ENCODE results near the gene VWDE.
A peak's percentile ranks its signal among the peaks of the same experiment; 100 is the strongest.
"Not testable (repeated sequence)": the region's sequence is repeated elsewhere in the genome, so short reads cannot be mapped to it uniquely, and the experiment has no call there.

Gene VWDE

DNA sequence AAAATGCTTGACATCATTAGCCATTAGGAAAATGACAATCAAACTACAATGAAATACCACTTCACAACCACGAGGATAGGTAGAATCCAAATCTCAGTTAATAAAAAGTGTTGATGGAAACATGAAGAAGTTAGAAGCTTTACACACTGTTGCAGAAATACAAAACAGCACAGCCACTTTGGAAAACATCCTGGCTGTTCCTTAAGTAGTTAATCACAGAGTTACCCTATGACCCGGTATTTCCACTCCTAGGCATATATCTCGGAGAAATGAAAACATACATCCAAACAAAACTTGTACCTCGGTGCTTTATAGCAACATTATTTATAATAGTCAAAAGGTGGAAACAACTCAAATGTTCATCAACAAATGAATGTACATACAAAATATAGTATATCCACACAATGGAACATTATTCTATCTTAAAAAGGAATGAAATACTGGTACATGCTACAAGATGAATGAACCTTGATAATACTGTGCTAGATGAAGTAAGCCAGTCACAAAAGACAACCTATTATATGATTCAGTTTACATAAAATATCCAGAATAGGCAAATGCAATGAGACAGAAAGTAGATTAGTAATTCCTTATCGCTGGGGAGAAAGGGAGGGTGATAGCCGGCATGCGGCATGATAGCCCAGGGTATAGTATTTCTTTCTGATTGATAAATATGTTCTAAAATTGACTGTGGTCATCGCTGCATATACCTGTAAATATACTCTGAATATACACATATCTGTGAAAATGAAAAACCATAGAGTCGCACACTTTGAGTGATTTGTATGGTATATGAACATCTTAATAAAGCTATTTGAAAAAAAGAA lies 1.9 kb downstream of the VWDE start:
- no peak for DNase-seq

DNA sequence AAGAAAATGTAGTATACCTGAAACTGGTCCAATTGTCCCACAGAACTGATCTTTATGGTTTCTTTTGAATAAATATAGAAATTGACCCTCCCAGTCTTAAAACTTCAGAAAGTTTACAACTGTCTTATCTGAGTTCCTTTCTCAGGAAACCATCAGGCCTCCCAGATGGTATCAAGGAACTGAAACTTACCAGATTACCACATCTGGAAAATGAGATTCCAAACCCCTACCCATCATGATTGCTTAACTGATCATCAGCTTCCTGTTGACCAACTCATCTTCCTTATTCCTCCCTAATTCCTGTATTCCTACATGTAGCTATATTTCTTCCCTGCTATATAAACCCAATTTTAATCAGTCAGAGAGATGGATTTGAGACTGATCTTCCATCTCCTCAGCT lies 5.5 kb downstream of the VWDE start:
- no peak for DNase-seq

DNA sequence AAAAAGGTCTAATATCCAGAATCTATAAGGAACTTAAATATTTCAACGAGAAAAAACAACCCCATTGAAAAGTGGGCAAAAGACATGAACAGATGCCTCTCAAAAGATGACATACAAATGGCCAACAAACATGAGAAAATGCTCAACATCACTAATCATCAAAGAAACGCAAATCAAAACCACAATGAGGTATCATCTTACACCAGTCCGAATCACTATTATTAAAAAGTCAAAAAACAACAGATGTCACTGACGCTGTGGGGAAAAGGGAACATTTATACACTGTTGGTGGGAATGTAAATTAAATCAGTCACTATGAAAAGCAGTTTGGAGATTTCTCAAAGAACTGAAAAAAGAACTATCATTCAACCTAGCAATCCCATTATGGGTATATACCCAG lies 6.0 kb downstream of the VWDE start:
- no peak for DNase-seq

DNA sequence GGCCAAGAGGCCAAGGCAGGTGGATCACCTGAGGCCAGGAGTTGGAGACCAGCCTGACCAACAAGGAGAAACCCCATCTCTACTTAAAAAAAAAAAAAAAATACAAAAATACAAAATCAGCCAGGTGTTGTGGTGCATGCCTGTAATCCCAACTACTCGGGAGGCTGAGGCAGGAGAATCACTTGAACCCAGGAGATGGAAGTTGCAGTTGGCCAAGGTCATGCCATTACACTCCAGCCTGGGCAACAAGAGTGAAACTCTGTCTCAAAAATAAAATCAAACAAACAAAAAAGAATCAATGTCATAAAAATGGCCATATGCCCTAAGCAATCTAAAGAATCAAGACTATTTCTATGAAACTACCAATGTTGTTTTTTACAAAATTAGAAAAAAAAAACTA lies 7.0 kb downstream of the VWDE start:
- DNase-seq: not testable (repeated sequence)

DNA sequence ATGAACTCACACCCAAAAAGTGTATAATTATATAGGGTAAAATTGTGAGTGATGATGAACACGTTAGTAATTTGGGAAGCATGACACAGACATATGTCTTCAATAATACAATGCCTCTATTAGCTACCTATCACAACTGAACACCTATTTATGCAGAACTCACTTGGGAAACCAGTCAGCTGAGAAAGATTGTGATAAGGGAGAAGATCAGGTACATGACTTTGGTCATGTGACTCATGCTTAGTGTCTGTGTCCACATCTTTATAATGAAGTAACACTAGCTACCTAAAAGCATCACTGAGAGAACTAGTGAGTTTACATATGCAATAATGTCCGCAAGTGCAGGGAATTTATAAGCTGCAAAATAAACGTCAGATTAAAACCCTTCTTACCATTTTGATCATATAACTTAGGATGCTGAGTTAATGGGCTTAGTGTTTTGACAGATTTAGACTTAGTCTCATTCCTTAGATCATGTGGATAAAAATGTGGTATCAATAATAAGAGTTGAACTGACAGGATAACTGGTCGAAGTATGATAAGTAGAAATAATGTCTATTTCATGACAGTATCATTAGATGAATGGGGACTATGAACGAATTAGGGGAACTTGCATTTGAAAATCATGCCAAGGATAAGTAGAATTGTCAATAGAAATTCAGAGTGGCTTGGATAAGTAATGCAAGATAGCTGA lies 11.6 kb downstream of the VWDE start:
- no peak for DNase-seq

DNA sequence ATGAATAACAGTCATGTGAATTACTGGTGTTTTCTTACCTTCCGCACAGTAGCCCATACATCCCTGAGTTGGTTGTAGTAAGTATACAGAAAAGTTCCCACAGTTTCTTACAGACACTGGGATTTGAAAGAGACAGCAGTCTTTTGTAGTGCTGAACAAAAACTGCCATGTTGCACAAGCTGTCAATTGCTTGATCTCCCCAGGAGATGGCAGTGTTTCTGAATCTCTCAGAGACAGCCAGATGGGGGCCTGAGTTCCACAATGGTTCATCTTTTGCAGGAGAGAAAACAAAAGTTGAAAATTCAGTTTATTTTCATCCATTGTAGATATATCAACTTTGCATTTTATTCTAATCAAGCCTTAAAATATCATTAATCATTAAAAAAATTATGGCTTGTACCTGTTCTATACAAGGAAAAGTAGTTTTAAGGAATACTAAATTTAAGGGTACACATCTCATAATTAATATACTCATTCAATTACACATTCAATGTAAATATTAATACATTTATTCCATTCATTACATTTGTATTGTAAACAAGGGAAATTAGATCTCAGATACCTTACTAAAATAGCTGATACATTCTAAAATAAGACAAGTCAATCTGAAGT lies 14.5 kb downstream of the VWDE start:
- DNase-seq: peak; percentile 40

DNA sequence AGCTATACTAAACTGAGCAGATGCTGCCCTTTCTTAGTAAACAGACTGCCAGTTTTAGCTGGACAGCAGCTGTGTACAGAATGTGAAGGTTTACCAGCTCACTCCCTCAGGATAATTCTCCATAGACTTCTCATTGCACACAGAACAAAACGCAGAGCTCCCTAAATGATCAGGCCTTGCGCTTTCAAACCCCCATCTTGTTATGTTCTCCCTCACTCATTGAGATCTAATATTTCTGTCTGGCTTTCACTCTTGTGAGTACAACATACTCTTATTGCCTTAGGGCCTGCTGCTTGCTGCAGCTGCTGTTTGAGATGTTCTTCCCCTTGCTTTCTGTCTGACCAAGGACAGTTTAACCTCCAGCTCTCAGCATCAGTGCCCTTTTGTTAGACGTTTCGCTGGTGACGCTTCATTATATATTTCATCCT lies 17.3 kb downstream of the VWDE start:
- no peak for DNase-seq

DNA sequence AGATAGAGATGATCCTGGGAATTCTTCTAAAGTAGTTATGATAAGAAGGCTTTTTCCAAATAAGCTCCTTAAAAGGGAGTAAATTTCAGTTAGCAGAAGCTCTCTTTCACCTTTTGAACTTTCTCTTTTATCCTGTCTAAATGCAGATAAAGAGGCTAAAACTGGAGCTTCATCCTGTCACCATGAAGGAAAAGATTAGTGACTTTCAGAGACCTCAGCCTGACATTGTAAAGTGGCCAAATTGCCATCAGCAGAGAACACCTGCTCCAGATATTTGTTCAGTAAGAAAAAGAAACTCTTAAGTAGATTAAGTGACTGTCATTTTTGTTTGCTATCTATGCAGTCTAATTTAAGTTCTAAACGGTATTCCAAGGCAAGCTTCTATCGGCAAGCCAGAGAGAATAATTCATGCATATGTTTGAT lies 18.3 kb downstream of the VWDE start:
- DNase-seq: no peak

DNA sequence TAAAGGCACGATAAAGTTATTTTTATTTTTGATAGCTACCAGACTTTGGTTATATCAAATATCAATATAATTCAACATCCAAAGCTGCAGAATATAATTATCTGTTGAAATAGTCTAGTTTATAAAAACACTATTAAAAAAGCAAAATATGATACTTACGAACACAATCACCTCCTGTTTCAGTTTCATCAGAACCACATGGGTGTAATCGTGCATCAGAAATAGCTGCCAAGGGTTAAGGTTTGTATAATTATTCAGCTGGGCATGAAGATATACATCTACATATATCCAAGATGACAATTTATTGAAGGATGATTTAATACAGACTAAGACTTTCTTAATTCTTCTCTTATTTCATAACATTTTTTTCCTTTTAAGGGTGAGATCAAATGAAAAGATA lies 20.3 kb downstream of the VWDE start:
- DNase-seq: no peak

DNA sequence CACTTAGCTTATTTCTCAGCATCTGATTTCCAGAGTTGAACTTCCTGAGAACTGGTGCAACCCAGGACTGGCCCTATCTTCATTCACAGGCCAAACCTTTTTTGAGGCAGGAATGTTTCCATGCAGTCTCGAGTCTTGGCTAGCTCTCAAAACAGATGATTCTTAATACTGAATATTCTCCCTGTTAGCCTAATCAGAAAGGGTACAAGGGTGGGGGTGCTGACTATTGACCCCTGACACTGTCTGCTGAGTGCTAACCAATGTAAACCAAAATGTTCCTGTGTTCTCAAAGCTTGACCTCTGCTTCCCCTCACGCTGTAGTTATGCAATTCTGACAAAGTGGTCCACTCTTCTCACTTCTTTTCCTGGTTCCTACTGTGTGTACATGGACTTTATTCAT lies 25.3 kb downstream of the VWDE start:
- no peak for DNase-seq

DNA sequence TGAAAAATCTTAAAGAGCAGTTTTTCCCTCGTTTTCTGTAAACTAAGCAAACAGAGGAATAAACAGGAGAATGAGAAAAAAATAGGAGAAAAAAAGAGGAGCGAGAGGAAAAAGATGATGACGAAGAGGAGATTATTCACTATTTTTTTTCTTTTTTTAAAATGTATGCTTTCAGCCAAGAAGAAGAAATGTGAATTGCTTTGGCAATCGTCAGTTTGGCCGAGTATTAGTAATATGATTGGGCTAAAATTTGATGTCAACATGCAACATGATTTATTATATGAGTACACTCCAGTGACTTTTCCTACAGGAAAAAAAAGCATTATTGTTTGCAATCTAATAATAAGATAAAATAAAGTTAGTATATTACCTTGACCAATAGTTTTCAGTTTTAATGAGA lies 26.3 kb downstream of the VWDE start:
- no peak for DNase-seq

DNA sequence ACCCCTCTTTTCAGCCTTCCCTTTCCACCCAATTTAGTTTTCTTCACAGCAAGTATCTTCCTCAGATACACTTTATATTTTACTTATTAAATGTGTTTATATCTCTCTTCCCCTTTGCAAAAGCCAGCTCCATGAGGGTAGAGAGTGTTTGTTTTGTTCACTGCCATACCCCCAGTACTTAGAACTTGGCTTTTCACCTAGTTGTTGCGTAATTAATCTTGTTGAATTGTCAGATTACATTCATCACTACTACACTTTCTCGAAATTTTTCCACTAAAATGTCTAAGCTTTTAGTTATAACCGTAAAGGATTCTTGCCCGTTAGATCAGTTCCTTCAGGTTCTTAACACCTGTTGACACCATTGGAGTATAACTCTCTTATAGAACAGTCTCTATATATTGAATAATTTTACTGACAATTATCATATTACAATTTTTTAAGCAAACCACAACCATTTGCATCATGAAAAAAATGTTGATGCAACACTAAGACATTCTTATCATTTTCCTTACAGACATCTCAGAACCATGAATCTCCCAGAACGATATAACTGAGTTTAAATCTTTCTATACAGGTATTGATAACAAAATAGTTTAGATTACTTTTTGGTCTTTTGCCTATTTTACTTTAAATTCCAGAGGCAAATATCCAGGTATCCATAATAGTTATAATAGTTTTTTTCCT lies 29.9 kb downstream of the VWDE start:
- DNase-seq: no peak

DNA sequence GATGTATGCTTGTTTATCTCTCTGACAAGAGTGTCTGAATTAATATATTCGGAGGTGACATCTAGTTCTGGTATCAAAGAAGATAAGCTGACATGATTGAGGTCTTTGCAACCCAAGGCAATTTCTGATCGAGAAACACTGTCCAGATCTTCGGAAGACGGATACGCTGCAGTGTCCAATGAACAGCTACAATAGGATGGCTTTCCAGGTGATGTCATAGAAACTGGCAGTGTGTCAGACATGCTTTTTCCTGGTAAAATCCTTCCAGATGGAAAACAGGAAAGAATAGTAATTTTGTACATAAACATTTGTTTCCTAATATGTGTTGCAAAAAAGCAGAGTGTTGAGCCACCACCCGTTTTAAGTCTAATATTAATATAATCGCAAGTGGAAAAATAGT lies 33.4 kb downstream of the VWDE start:
- no peak for DNase-seq

DNA sequence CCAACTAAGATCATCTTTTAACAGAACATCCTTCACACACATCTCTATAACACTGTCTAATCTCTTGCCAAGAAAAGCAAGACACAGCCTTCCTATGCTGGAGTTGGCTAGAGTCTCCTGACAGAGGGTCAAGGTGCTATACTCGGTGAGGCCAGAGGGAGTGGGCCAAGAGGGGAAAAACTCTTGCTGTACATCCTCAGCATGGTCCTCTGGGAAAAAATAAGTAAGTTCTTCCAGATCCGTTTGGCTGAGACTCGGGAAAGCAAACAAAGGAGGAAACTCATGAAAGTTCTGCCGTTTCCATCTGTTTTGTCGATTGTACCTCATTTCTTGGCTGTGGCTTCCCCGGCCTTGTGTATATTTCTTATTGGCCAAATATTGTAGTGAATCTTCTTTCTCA lies 33.9 kb downstream of the VWDE start:
- DNase-seq: no peak

DNA sequence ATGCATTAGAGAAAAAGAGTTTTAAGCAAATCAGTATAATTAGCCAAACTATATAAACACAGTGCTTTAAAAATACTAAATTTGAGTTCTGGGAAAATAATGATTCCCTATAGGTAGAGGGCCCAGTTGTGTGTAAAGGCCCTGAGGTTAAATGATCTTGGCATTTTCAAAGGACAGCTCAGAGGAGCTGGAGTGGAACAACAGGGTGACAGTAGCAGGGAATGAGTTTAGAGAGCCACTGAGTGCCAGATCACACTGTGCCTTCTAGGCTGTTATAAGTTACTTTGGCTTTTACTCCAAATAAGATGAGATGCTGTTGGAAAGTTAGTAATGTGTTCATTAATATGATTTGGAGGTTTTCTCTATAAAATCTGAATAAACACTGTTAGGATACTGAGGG lies 34.6 kb downstream of the VWDE start:
- no peak for DNase-seq

DNA sequence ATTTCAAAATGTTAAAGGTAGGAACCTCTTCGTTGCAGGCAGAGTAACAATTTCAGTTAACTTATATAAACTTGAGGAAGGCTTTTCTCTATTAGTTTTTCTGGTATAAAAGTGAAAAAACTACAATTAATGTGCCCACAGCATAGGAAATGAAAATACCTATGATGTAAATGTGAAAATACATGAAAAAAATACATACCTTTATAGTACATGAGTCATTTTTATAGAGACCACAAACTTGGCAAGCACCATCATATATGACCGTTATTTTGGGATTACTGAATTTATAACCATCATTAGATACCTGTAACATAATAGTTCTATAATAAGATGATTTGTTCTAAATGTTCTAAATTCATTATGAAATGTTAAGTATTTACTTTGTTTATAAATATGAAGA lies 42.7 kb downstream of the VWDE start:
- DNase-seq: no peak

DNA sequence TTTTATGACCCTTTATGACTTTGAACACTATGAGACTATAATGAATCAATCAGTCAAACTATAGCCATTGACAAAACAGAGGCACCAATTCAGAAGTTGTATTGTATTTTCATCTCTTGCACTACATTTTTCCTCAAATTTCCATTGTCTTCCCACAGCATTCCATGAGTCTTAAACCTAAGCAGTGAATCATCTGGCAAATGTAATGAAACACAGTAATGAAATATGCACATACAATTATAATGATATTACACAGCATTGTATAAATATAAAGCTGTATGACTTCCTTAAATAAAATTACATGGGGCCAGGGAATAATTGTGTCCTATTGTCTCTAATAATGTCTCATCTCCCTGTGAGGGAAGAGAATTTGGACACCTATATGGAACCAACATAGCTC lies 45.0 kb downstream of the VWDE start:
- DNase-seq: no peak

DNA sequence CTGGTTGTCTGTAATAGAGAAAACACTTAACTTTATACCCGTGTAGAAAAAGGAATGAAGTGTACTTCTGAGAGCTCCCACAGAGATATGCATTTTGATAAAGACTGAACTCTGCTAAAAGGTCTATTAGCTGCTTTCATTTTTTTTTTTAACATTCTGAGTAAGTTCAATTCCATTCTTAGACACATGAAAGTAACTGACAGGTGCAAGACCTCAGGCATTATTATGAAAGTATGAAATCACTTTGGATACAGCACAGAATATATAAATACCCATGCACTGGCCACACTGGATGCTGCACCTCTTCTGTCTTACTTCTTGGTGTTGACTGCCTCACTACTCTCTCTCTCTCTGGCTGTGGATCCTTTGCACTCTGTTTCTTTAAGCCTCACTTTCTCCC lies 46.2 kb downstream of the VWDE start:
- no peak for DNase-seq

DNA sequence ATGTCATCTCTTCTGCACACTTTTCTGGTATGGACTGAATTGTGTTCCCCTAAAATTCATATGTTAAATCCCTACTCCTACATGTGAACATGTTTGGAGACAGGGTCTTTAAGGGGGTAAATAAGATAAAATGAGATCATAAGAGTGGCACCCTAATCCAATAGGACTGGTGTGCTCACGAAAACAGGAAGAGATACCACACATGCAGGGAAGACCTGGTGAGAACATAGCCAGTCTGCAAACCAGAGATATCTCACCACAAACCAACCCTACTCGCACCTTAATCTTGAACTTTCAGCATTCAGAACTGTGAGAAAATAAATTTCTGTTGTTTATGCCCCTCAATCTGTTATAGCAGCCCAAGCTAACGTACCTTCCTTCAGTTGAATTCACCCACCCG lies 51.8 kb downstream of the VWDE start:
- no peak for DNase-seq

DNA sequence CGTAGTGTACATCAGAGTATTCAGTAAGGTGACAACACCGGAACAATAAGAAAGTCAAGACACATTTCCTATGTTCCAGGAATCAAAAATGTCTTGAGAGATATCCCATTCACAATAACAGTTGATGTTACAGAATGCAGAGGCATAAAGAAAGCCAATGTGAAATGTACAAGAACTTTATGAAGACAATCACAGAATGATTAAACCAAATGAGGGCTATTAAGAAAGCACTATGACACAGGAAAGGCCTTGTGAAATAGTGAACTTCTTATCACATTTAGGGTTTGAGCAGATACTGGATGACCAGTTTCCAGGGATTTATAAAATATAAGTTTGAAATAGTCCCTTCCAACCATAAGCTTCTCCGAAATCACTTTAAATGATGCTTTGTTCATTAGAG lies 52.7 kb downstream of the VWDE start:
- no peak for DNase-seq

DNA sequence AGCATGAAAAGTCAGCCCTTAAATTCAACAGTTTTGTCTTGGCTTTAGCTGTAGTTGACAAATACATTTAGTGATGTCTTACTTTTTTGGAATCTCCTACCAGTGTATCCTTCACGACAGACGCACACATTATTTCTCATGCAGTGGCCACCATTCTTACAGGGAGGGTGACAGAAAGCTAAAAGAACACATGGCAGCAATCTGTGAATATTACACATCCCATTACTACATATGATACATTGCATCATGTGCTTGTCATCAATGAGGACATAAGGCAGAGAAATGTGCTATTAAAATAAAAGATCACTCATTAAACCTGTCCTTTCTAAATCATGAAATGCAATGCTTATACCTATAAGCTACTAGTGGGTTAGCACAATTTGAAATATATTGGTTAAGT lies 66.6 kb downstream of the VWDE start:
- no peak for DNase-seq

DNA sequence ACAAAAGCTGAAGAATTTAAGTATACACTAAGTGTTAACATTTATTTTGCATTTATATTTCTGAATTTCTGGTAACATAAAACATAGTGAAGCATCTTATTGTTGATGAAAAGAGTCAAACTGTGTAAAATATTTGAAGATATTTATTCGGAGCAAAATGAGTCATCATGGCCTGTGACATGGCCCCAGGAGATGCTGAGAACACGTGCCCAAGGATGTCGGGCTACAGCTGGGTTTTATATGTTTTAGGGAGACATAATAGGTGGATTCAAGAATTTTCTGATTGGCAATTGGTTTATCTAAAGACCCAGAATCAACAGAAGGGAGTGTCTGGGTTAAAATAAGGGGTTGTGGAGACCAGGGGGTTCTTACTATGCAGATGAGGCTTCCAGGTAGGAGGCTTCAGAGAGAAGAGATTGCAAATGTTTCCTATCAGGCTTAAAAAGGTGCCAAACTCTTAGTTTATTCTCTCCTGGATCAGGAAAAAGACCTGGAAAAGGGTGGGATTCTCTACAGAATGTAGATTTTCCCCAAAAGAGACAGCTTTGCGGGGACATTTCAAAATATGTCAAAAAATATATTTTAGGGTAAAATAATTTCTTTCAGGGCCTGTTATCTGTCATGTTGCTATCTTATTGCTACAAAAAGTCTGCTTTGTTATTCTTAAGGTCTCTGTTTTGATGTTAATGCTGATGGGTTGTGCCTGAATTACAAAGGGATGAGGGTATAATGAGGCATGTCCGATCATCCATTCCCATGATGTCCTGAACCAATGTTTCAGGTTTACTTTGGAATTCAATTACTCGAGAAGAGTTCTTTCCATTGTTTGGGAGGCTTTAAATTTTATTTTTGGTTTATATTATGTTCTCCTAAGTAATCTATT lies 74.5 kb downstream of the VWDE start:
- DNase-seq: no peak

DNA sequence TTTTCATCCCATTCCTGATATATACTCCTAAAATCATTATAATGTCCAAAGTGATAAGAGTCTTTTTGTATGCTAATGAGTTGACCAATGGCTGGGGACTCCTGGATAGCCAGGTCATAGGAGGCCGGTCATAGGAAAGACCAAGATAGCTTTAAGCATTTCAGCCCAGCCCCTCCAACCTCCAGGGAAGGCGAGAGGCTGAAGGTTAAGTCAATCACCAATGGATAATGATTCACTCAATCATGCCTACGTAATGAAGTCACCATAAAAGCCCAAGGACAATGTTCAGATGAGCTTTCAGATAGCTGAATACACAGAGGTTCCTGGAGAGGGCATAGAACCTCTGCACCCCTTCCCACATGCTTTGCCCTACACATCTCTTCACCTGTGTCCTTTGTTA lies 75.7 kb downstream of the VWDE start:
- no peak for DNase-seq
